ENCODE data around the gene PRKAG1.

Gene PRKAG1

GRCh38 chr12:48960834-48961233, 57.7 kb downstream of the PRKAG1 start:
- no peak for DNase-seq

GRCh38 chr12:48958049-48958388, 60.6 kb downstream of the PRKAG1 start:
- DNase-seq: no peak

- DNase-seq: peak; percentile 94
Observed at GRCh38 chr12:48957141-48958048, 61.2 kb downstream of the PRKAG1 start, which contains the start of gene ARF3. ARF3 (minus strand) TSS chr12:48957487; CDS start chr12:48941095, 16,392 bp downstream.

GRCh38 chr12:48956279-48957140, 62.1 kb downstream of the PRKAG1 start:
- DNase-seq: peak; percentile 5

- DNase-seq: no peak
Observed at GRCh38 chr12:48954841-48955501, 63.6 kb downstream of the PRKAG1 start.

- no peak for DNase-seq
Observed at GRCh38 chr12:48954061-48954460, 64.5 kb downstream of the PRKAG1 start.

GRCh38 chr12:48952691-48953090, 65.9 kb downstream of the PRKAG1 start:
- no peak for DNase-seq
